Stimulated activated naive CD8-positive, alpha-beta T cell treated with anti-CD3 and anti-CD28 coated beads, Interleukin-15, Interleukin-2, amounts not matched to agents 100 ng/mL and 50 ng/mL, for 24 hours (primary cell): ENCODE data around the gene APOBEC3F.
"Not testable (repeated sequence)": the region's sequence is repeated elsewhere in the genome, so short reads cannot be mapped to it uniquely, and the experiment has no call there.

Source experiments
- H3K27ac Mint-ChIP-seq: one replicate; pipeline ENCODE4 v1.8.0; 2021; ENCODE audit warnings: mild to moderate bottlenecking, mixed read lengths
- H3K27me3 Mint-ChIP-seq: one replicate; pipeline ENCODE4 v1.8.0; 2021; ENCODE audit warnings: mixed read lengths
- H3K36me3 Mint-ChIP-seq: one replicate; pipeline ENCODE4 v1.8.0; 2021; ENCODE audit warnings: low read depth, mixed read lengths
- H3K4me1 Mint-ChIP-seq: one replicate; pipeline ENCODE4 v1.8.0; 2021; ENCODE audit warnings: low read depth, mixed read lengths
- H3K4me3 Mint-ChIP-seq: one replicate; pipeline ENCODE4 v1.8.0; 2021; ENCODE audit warnings: mild to moderate bottlenecking, mixed read lengths
- H3K9me3 Mint-ChIP-seq: one replicate; pipeline ENCODE4 v1.8.0; 2021; ENCODE audit warnings: mixed read lengths

APOBEC3F gene

DNA sequence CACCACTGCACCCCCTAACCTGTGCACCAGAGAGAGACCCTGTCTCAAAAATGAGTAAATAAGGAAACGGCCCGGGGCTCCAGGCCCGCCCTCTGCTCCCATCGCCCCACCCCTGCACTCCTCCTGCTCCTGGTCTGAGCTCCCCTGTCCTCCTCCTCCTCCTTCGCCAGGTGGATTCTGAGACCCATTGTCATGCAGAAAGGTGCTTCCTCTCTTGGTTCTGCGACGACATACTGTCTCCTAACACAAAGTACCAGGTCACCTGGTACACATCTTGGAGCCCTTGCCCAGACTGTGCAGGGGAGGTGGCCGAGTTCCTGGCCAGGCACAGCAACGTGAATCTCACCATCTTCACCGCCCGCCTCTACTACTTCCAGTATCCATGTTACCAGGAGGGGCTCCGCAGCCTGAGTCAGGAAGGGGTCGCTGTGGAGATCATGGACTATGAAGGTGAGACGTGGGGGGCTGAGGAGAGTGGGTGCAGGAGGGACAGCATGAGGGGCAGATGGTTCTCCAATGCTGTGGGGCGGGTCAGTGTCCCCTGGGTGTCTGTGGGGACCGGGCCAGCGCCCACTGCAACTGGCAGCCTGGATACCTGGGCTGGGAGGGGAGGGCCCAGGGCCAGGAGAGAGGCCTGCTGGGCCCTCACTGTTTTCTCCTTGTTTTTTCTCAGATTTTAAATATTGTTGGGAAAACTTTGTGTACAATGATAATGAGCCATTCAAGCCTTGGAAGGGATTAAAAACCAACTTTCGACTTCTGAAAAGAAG, 22.9 kb upstream of the APOBEC3F start:
- peaks cover 29% of the 10 kb centered on the region for H3K36me3 Mint-ChIP-seq
- no peaks in the 10 kb centered on the region for H3K27me3 Mint-ChIP-seq
- H3K4me3 Mint-ChIP-seq, result no peak overlapping the region
- peaks cover 55% of the 10 kb centered on the region for H3K4me1 Mint-ChIP-seq
- H3K27ac Mint-ChIP-seq, result peak overlapping the region; percentile 65
- no peaks in the 10 kb centered on the region for H3K9me3 Mint-ChIP-seq

DNA sequence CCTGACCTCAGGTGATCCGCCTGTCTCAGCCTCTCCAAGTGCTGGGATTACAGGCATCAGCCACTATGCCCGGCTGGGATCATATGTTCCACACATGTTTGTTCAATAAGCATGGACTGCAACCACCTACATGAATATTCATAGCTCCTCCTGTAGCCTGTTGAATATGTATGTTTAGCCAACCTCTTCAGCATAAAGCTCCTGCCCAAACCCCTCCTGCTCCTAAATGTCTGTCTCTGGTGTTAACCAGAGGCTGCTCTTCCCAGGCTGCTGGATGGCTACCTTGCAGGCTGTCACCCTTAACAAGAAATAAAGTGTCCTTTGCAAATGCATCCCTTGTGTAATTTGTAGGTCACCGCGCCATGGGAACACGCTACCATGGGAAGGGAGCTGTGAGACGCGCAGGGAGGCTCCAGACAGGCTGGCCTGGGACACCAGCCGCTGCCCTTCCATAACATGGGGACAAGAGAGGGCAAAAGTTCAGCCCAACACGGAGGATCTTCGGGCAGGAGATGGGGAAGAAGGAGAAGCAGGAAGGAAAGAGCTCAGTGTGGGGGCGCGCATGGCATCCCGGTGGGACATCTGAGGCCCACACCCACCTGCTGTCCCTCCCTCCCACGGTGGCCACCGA, 20.5 kb upstream of the APOBEC3F start:
- not testable (repeated sequence) for H3K9me3 Mint-ChIP-seq, H3K27me3 Mint-ChIP-seq
- Mint-ChIP-seq H3K4me3 (peak overlapping the region; percentile 90), H3K4me1 (peaks cover 60% of the 10 kb centered on the region), H3K36me3 (peaks cover 42% of the 10 kb centered on the region), H3K27ac (peak overlapping the region; percentile 84)

DNA sequence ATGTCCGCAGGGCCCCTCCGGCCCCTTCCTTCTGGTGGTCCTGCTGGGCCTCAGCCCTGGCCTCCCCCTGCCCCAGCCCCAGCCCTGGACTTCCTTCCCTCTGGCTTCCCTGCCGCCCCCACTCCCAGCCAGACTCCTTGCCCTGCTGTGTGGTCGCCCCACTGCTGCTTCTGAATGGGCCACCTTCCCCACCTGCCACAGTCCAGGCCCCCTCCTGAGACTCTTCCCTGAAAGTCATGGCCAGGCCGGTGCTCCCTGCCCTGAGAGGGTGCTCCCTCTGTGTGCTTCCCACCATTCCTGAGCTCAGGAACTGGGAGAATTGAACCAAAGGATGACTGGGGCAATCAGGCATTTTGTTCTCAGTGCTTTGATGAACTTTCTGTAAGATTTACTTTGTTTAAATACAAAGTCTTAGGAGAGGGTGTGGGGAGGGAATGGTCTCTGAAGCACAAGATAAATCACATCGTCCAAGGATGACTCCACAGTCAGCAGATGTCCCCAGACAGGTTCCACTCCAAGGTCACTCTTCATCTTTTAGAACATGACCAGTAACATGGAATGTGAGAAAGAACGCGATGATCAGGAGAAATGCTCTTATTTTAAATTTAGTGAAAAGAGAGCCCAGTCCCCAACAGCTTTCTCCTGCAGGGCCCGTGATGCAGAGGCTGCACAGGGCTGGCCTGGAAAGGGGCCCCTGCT, 19.0 kb upstream of the APOBEC3F start:
- Mint-ChIP-seq H3K27ac (peak overlapping the region; percentile 96), H3K27me3 (no peaks in the 10 kb centered on the region), H3K9me3 (no peaks in the 10 kb centered on the region), H3K4me1 (peaks cover 65% of the 10 kb centered on the region), H3K36me3 (peaks cover 47% of the 10 kb centered on the region), H3K4me3 (peak overlapping the region; percentile 90)

DNA sequence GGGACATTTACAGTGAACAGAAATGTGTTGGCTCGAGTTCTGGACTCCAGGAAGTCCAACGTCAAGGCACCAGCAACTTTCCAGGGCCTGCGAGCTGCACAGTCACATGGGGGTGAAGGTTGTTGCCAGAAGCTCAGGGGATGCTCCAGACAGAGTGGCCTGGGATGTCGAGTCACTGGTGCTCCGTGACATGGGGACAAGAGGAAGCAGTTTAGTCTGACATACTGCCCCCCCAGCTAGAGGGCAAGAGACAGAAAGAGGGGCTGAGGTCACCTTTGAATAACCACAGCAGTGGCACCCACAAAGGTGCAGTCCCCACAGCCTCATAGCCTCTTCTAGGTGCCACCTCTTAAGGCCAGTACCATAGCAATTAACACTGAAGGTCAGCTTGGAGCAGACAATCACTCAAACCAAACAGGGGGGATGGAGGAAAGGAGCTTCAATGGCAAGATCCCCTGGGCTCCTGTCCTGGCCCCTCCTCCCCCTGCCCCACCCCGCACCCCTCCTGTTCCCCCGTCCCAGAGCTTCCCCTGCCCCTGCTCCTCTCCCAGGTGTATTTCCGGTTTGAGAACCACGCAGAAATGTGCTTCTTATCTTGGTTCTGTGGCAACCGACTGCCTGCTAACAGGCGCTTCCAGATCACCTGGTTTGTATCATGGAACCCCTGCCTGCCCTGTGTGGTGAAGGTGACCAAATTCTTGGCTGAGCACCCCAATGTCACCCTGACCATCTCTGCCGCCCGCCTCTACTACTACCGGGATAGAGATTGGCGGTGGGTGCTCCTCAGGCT, 15.9 kb upstream of the APOBEC3F start:
- H3K4me3 Mint-ChIP-seq, result peak overlapping the region; percentile 60
- H3K27me3 Mint-ChIP-seq, result no peaks in the 10 kb centered on the region
- H3K4me1 Mint-ChIP-seq, result peaks cover 61% of the 10 kb centered on the region

DNA sequence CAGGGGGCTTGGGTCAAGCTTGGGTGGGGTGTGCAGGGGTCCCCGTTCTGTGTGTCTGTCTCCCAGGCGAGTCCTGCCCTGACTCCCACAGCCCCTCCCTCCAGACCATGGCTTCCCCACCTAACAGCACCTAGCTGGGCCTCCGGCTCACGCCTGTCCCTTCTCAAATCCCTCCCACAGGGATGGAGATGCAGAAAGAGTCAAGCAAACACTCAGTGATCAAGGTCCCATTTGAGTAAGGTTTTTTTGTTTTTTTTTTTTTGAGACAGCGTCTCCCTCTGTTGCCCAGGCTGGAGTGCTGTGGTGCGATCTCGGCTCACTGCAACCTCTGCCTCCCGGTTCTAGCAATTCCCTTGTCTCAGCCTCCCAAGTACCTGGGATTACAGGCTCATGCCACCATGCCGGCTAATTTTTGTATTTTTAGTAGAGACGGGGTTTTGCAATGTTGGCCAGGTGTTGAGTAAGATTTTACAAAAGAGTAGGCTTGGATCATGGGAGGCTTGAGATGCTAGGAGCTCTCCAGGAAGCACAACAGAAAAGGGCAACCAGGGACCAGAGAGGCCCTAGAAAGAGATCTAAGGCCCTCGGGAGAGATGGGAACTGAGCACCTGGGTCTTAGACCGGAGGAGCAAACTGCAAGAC, 14.0 kb upstream of the APOBEC3F start:
- Mint-ChIP-seq H3K27me3 (no peaks in the 10 kb centered on the region), H3K36me3 (peaks cover 33% of the 10 kb centered on the region), H3K4me1 (peaks cover 52% of the 10 kb centered on the region), H3K4me3 (no peak overlapping the region), H3K9me3 (no peaks in the 10 kb centered on the region), H3K27ac (no peak overlapping the region)

More for the DNA sequence above, 15.9 kb upstream of the APOBEC3F start:
- H3K27ac Mint-ChIP-seq, result peak overlapping the region; percentile 57
- peaks cover 34% of the 10 kb centered on the region for H3K36me3 Mint-ChIP-seq
- H3K9me3 Mint-ChIP-seq, result no peaks in the 10 kb centered on the region

DNA sequence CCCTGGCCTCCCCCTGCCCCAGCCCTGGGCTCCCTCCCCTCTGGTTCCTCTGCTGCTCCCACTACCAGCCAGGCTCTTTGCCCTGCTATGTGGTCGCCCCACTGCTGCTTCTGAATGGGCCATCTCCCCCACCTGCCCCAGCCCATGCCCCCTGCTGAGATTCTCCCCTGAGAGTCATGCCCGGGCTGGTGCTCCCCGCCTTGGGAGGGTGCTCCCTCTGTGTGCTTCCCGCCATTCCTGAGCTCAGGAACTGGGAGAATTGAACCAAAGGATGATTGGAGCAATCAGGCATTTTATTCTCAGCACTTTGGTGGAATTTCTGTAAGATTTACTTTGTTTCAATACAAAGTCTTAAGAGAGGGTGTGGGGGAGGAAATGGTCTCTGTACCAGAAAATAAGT, 12.9 kb upstream of the APOBEC3F start:
- H3K36me3 Mint-ChIP-seq, result peaks cover 25% of the 10 kb centered on the region
- H3K9me3 Mint-ChIP-seq, result no peaks in the 10 kb centered on the region
- H3K27ac Mint-ChIP-seq, result peak overlapping the region; percentile 9
- no peak overlapping the region for H3K4me3 Mint-ChIP-seq
- H3K4me1 Mint-ChIP-seq, result peaks cover 41% of the 10 kb centered on the region
- no peaks in the 10 kb centered on the region for H3K27me3 Mint-ChIP-seq

DNA sequence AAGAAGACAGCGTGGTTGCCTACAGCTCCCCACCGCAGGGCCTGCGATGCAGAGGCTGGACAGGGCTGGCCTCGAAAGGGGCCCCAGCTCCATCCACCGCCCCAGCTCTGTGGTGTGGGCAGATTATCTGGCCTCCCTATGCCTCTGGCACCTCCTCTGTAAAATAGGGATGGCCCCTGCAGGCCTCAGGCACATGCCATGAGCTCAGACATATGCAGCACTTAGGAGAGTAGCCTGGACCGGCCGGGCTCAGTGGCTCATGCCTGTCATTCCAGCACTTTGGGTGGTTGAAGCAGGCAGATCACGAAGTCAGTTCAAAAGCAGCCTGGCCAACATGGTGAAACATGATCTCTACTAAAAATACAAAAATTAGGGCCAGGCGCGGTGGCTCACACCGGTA, 12.4 kb upstream of the APOBEC3F start:
- peak overlapping the region; percentile 9 for H3K27ac Mint-ChIP-seq
- H3K36me3 Mint-ChIP-seq, result peaks cover 30% of the 10 kb centered on the region
- peaks cover 40% of the 10 kb centered on the region for H3K4me1 Mint-ChIP-seq
- no peaks in the 10 kb centered on the region for H3K9me3 Mint-ChIP-seq
- no peak overlapping the region for H3K4me3 Mint-ChIP-seq
- no peaks in the 10 kb centered on the region for H3K27me3 Mint-ChIP-seq

DNA sequence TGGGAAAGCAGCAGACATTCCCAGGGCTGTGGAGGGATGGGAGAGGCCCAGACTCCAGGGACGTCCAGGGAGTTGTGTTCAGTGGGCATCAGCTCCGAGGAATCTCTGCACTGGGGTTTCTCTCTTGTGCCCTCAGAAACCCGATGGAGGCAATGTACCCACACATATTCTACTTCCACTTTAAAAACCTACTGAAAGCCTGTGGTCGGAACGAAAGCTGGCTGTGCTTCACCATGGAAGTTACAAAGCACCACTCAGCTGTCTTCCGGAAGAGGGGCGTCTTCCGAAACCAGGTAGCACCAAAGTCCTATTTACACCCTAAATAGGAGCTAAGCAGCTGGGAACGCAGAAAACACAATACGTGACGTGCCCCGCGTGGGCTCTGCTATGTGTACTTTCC, 11.4 kb upstream of the APOBEC3F start:
- no peaks in the 10 kb centered on the region for H3K27me3 Mint-ChIP-seq
- no peak overlapping the region for H3K27ac Mint-ChIP-seq
- H3K36me3 Mint-ChIP-seq, result peaks cover 27% of the 10 kb centered on the region
- H3K4me1 Mint-ChIP-seq, result peaks cover 32% of the 10 kb centered on the region
- H3K9me3 Mint-ChIP-seq, result no peaks in the 10 kb centered on the region
- H3K4me3 Mint-ChIP-seq, result no peak overlapping the region

DNA sequence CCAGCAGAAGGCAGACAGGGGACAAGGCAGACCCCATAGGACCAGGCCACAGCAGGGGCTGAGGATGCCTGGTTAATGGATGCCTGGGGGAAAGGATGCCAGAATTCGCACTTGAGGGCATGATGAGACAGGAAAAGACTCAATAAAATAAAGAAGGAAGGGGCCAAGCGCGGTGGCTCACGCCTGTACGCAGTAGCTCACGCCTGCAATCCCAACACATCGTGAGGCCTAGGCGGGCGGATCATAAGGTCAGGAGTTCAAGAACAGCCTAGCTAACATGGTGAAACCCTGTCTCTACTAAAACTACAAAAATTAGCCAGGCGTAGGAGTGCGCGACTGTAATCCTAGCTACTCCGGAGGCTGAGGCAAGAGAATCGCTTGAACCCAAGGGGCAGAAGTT, 10.0 kb upstream of the APOBEC3F start:
- H3K27ac Mint-ChIP-seq, result no peak overlapping the region
- no peaks in the 10 kb centered on the region for H3K27me3 Mint-ChIP-seq
- H3K4me1 Mint-ChIP-seq, result peaks cover 17% of the 10 kb centered on the region
- H3K4me3 Mint-ChIP-seq, result no peak overlapping the region
- peaks cover 22% of the 10 kb centered on the region for H3K36me3 Mint-ChIP-seq
- H3K9me3 Mint-ChIP-seq, result no peaks in the 10 kb centered on the region

DNA sequence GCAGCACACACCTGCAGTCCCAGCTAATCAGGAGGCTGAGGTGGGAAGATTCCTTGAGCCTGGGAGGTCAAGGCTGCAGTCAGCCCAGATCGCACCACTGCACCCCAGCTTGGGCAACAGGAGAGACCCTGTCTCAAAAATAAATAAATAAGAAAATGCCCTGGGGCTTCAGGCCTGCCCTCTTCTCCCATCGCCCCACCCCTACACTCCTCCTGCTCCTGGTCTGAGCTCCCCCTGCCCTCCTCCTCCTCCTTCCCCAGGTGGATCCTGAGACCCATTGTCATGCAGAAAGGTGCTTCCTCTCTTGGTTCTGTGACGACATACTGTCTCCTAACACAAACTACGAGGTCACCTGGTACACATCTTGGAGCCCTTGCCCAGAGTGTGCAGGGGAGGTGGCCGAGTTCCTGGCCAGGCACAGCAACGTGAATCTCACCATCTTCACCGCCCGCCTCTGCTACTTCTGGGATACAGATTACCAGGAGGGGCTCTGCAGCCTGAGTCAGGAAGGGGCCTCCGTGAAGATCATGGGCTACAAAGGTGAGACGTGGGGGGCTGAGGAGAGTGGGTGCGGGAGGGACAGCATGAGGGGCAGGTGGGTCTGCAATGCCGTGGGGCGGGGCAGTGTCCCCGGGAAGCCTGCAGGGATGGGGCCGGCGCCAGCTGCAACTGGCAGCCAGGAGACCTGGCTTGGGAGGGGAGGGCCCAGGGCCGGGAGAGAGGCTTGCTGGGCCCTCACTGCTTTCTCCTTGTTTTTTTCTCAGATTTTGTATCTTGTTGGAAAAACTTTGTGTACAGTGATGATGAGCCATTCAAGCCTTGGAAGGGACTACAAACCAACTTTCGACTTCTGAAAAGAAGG, 9.0 kb upstream of the APOBEC3F start:
- not testable (repeated sequence) for H3K4me3 Mint-ChIP-seq, H3K9me3 Mint-ChIP-seq, H3K27ac Mint-ChIP-seq

DNA sequence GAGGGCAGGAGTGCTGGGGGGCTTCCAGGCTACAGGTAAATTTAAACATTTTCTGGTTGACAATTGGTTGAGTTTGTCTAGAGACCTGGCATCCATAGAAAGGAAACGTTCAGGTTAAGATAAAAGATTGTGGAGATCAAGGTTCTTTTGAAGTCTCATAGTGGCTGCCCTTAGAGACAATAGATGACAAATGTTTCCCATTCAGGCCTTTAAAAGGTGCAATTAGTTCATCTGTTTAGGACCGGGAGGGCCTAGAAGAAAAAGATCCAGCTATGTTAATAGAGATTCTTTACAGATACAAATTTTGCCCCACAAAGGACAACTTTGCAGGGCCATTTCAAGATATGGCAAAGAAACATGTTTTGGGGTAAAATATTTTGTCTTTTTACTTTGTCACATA, 3.6 kb upstream of the APOBEC3F start:
- not testable (repeated sequence) for H3K4me3 Mint-ChIP-seq, H3K27me3 Mint-ChIP-seq, H3K9me3 Mint-ChIP-seq
- H3K27ac Mint-ChIP-seq, result peak overlapping the region; percentile 52
- H3K4me1 Mint-ChIP-seq, result peaks cover 34% of the 10 kb centered on the region
- H3K36me3 Mint-ChIP-seq, result peaks cover 11% of the 10 kb centered on the region

More for the DNA sequence above, 9.0 kb upstream of the APOBEC3F start:
- H3K27me3 Mint-ChIP-seq, result not testable (repeated sequence)
- peaks cover 14% of the 10 kb centered on the region for H3K36me3 Mint-ChIP-seq
- H3K4me1 Mint-ChIP-seq, result peaks cover 17% of the 10 kb centered on the region

DNA sequence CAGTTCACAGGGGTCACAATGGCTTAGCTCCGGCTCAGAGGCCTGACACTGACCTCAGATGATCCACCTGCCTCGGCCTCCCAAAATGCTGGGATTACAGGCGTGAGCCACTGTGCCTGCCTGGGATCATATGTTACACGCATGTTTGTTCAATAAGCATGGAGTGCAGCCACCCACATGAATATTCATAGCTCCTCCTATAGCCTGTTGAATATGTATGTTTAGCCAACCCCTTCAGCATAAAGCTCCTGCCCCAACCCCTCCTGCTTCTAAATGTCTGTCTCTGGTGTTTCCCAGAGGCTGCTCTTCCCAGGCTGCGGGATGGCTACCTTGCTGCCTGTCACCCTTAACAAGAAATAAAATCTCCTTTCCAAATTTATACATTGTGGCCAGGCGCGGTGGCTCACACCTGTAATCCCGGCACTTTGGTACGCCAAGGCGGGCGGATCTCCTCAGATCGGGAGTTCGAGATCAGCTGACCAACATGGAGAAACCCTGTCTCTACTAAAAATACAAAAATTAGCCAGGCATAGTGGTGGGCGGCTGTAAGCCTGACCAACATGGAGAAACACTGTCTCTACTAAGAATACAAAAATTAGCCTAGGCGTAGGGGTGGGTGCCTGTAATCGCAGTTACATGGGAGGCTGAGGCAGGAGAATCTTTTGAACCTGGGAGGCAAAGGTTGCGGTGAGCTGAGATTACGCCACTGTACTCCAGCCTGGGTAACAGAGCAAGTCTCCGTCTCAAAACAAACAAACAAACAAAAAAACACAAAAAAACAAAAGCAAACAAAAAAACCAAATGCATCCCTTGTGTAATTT, 1.1 kb upstream of the APOBEC3F start:
- Mint-ChIP-seq H3K4me1 (peaks cover 46% of the 10 kb centered on the region), H3K27ac (peak overlapping the region; percentile 78), H3K36me3 (peaks cover 8% of the 10 kb centered on the region), H3K9me3 (no peaks in the 10 kb centered on the region), H3K4me3 (peak overlapping the region; percentile 67), H3K27me3 (no peaks in the 10 kb centered on the region)

DNA sequence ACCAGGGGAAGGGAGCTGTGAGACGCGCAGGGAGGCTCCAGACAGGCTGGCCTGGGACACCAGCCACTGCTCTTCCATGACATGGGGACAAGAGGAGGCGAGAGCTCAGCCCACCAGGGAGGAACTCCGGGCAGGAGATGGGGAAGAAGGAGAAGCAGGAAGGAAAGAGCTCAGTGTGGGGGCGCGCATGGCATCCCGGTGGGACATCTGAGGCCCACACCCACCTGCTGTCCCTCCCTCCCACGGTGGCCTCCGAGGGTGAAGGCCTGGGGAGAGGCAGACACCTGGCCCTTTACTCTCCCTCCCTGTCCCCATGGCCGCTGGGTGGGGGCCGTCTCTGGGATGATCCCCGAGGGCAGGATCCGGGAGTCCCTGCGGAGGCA, 518 bp upstream of the APOBEC3F start:
- H3K27ac Mint-ChIP-seq, result peak overlapping the region; percentile 78
- peak overlapping the region; percentile 67 for H3K4me3 Mint-ChIP-seq
- H3K27me3 Mint-ChIP-seq, H3K9me3 Mint-ChIP-seq: not testable (repeated sequence)
- H3K4me1 Mint-ChIP-seq, result peaks cover 49% of the 10 kb centered on the region
- peaks cover 12% of the 10 kb centered on the region for H3K36me3 Mint-ChIP-seq
